Astrocyte of the cerebellum (primary cell): ENCODE results near the gene DAAM1.

Experiments
- DNase-seq: peaks from one replicate; pipeline ENCODE4 v3.0.0-alpha.2; 2011; ENCODE audit warnings: low read depth
- H3K4me3 ChIP-seq: 2 replicates; pipeline ENCODE4 v1.5.1; 2011; ENCODE audit warnings: mild to moderate bottlenecking, low read depth, low read length, moderate library complexity
- CTCF ChIP-seq: IDR thresholded peaks from 2 replicates; pipeline ENCODE4 v1.5.1; 2012; ENCODE audit warnings: low read length, low read depth, moderate library complexity, mild to moderate bottlenecking; ENCODE audit errors: missing control alignments
- in situ Hi-C: cut with HindIII; loops from 2 replicates; pipeline ENCODE4 v1.10.0; 2017; ENCODE audit warnings: low sequenced_read_pairs

Gene DAAM1

GRCh38 chr14:59314953-59315599 is 126.6 kb downstream of the DAAM1 start:
- H3K4me3 ChIP-seq: no peak overlapping the region
- no peak for TF ChIP-seq CTCF
- DNase-seq: no peak
- in situ Hi-C loops: no loop called here

GRCh38 chr14:59316151-59316830 is 127.8 kb downstream of the DAAM1 start:
- no peak for DNase-seq
- H3K4me3 ChIP-seq: no peak overlapping the region
- TF ChIP-seq CTCF: no peak
- in situ Hi-C loops: no loop called here

GRCh38 chr14:59317346-59317745 is 128.9 kb downstream of the DAAM1 start:
- no peak for DNase-seq
- no peak for TF ChIP-seq CTCF
- in situ Hi-C loops: no loop called here
- H3K4me3 ChIP-seq: no peak overlapping the region

GRCh38 chr14:59317798-59318505 is 129.5 kb downstream of the DAAM1 start:
- no peak overlapping the region for H3K4me3 ChIP-seq
- no peak for TF ChIP-seq CTCF
- in situ Hi-C loops: no loop called here
- no peak for DNase-seq

DNA sequence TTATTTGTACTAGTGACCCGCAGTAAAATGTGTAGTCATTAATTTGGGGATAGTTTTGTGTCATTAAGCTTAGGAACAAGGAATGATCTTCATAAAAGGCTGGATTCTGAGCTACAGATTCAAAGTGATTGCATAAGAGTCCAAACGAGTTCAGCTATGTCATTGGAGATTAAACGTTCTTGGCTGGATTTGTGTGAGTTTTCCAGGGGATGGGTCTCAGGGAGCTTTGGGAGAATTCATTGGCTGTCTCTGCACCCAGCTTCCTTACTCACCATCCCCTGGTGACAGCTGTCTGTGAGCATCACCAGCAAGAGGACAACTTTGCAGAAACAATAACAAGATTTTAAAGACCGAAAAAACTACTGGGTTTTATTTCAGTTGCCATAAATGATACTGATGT is 130.4 kb downstream of the DAAM1 start:
- TF ChIP-seq CTCF: no peak
- H3K4me3 ChIP-seq: no peak overlapping the region
- in situ Hi-C loops: no loop called here
- no peak for DNase-seq

- DNase-seq: no peak
- in situ Hi-C loops: no loop called here
- TF ChIP-seq CTCF: no peak
- H3K4me3 ChIP-seq: no peak overlapping the region
These were observed 131.9 kb downstream of the DAAM1 start for GRCh38 chr14:59320361-59320760.
